Retinal pigment epithelial cell (primary cell): Measurements from ENCODE around the gene FCRL5.

ENCODE experiments used
- DNase-seq: peaks from one replicate; pipeline ENCODE4 v3.0.0-alpha.2; 2010; ENCODE audit warnings: low read depth
- H3K4me3 ChIP-seq: 2 replicates; pipeline ENCODE4 v1.5.1; 2011; ENCODE audit warnings: mild to moderate bottlenecking, low read length, control low read depth, moderate library complexity
- CTCF ChIP-seq: conservative IDR thresholded peaks from 2 replicates; pipeline ENCODE4 v1.5.1; 2011; ENCODE audit warnings: low read depth, low read length, control low read depth, inconsistent platforms

FCRL5 gene

GRCh38 chr1:157469300-157469699 lies 83.0 kb downstream of the FCRL5 start:
- DNase-seq: no peak
- no peak for TF ChIP-seq CTCF
- no peak overlapping the region for H3K4me3 ChIP-seq

GRCh38 chr1:157466011-157466410 lies 86.3 kb downstream of the FCRL5 start:
- no peak for DNase-seq
- H3K4me3 ChIP-seq: no peak overlapping the region
- no peak for TF ChIP-seq CTCF
